GM18498 (cell line): ENCODE data around the gene LBR.

Source experiments
- ATAC-seq: cut with Tn5 transposase; IDR thresholded peaks from one replicate; pipeline ENCODE4 v1.9.1; 2021; ENCODE audit warnings: mild to moderate bottlenecking, moderate library complexity; ENCODE audit not compliant: unreplicated experiment

The LBR gene

DNA sequence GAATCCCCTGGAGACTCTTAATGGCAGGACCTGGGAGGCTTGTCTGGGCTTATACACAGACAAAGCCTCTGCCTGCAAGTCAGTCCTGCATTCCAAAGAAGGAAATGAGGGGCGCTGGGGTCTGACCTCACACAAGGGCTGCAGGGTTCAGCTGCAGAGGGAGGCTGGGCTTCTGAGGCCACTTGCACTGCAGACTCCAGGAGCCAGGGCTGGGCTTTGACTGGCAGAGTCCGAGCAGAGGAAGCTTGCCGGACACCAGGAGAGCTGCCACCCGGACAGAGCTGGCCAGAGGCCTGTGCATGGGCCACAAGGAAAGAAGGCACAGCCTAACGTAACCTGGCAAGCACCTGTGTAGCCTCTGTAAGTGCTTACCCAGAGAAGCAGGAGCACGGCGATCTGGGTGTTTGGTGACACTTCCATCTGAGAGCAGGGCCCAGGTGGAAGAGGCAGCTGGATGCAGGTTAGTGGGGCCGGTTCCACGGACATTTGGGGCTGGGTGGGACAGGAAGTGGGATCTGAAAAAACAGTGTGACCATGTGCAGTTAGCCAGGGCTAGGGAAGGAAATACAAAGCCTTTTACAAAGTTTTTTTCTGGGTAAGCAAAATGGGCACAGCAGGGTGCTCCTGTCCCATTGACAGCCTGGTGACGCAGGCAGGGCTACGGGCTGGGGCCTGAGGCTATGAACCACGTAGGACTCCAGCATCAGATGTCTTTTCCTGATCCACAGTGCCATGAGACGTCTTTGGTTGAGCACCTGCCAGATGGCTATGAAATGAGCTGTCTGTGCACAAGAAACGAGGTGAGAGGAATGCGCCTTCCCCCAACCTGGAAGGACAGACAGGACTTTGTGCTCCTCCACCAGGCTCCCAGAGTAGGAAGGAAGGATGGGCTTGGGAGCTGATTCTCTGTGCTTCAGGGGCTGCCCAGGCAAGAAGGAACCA, 37.3 kb upstream of the LBR start:
- ATAC-seq: no peak

DNA sequence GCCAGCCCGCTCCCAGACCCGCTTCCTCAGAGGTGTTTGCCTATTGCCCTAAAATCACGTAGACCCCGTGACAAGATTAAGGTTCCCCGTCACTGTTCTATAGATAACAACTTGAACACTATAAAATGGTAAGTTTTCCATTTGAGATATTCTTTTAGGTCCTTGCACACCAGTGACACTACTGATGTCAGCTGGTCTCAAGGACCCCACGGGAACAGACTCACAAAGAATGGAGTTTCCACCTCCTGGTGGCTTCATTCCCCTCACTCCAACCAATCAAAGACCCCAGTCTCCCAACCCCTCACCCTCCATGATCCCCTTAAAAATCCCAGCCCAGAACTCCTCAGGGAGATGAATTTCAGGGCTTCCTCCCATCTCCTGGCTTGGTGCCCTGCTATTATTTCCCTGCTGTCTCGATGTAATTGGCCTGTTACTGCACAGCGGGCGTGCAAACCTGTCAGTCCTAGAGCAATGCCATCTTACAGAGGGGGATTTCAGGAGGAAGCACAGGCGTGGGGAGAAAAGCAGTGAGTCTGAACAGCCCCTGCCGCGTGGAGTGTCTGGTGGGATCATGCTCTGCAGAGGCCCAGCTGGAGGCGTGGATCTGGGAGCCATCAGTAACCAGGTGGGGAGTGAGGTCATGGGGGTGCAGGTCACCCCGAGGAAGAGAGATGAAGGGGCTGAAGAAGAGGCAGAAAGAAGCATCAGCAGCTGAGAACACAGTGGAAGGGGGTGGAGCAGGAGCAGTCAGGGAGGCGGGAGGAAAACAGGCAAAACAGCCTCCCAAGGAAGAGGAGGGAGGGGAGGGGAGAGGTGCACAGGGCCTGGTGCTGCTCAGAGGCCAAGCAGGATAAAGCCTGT, 35.1 kb upstream of the LBR start:
- ATAC-seq: no peak

- no peak for ATAC-seq
Measured at GRCh38 chr1:225462429-225462713, 34.5 kb upstream of the LBR start.

GRCh38 chr1:225461533-225462428, 33.9 kb upstream of the LBR start:
- ATAC-seq: no peak

DNA sequence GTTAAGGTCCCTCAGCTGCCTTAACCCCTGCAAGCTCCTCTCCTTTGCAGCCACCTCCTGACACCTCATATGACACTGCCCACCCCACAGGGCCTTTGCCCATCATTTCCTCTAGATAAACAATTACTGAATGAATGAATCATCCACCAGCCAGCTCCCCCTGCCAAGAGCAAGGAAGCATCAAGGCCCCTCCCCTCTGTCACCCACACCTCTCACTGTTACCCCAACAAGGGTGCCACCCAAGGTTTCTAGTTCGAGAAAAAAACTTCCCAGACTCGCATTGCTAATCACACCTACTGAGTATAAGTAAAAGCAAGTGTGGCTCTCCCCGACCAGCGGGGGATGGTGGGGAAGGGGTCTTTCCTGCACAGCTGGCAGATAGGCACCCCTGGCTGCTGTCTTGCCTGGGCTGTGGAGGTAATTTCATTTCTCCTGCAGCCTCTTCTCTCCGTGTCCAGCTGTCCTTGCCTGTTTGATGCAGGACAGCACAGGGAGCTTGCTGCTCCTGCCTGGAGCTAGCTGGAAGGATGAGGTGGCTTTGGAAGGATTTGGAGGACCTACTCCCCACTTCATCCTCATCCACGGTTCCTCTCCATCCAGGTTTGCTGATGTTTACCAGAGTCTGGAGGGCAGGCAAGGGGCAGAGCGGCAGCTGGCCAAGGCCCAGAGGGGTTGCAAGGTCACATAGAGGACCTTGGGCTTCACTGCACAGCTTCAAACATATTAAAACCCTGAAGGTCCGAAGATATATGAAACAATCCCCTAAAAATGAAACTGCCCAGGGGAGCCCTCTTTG, 33.1 kb upstream of the LBR start:
- ATAC-seq: no peak

GRCh38 chr1:225460021-225460736, 32.3 kb upstream of the LBR start:
- no peak for ATAC-seq

GRCh38 chr1:225458222-225458631, 30.4 kb upstream of the LBR start:
- no peak for ATAC-seq

DNA sequence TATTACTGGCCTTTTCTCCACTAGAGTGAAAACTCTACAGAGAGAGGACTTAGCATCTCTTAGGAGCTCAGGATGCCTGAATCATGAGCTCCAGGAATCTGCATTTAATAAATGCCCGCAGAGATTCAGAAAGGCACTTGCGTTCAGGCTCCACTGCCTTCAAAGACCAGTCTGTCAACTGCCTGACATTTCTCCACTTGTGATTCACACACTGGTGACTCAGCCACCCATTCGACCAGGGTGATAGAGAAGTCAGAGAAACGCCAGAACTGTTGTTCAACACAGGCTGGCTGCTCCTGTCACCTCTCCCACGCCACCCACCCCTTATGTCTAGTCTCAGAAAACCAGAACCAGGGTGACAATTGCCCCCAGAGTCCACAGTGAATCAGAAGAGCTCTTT, 26.9 kb upstream of the LBR start:
- no peak for ATAC-seq

DNA sequence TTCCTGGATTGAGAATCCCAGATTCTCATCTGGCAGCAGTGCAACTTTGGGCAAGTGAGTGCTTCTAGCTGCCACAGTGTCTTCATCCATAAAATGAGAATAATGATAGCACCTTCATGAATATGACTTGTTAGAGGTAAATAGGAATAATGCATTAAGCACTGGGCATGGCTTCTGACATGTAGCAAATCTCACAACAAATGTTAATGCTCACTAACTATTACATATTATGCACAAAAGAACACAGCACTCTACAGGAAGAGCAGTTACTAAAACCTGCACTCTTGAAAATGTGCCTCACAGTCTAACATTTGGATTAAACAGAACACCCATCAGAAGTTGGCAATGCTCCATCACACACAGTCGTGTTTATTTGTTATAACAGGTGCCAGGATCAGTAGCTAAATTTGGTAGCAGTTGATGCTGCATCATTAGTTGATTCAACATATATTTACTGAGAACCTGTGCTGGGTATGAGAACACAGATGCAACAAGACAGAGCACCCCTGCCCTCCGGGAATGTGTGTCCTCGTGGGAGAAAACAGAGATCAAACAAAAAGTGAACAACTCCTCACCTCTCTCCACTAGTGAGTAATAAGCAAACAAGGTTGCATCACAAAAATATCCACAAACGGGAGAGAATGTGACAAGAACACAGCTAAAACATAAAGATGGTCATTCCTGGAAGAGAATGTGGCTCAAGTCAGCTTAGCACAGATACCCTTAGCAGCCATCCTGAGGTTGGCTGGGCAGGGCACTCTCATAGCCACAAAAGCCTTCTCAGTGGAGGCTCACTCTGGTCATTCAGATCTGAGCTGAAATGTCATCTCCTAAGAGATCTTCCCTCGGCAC, 26.2 kb upstream of the LBR start:
- no peak for ATAC-seq

DNA sequence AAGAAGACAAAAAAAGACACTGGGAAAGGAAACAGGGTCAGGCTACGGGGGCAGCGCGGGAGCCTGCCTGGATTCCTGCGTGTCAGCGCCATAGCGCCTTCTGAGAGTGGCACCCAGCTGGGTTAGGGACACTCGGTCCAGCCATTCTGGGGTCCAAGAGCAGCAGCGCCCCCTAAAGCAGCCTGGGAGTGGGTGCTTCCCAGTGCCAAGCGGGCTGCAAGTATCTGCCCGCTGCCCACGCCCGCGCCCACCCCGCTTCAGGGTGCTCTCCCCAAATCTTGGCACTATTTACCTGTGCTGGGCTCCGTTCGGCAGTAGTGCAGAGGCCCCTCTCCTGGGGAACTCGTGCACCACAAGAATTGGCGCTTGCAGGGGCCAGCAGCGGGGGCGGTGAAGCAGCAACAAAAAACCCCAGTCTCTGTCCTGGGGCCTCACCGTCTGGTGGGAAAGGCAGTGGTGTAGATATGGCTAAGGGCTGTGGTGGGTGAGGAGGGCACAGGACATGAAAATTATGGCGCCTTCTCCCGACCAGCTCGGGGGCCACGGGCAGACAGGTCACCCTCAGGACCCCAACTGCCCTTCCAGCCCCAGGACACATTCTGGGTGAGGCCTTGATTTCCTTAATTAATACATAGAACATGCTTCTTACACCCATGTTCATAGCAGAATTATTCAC, 24.1 kb upstream of the LBR start:
- ATAC-seq: no peak

DNA sequence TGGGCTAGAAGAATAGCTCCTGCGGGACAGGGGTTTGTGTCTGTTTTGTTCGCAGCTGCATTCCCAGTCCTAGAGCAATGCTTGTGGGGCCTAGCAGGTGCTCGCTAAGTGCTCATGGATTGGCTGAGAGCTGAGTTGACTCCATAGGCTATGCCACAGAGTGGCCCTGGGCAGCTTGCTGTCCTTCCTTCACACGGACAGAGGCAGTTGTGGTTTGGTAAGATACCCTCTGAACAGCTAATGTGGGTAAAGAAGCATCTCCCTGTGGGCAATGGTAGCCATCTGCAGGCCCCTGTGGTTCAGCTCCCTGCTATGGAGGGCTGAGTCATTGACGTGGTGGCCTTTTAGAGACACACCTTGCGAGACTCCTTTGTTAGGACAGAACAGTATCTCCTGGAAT, 23.5 kb upstream of the LBR start:
- ATAC-seq: no peak

DNA sequence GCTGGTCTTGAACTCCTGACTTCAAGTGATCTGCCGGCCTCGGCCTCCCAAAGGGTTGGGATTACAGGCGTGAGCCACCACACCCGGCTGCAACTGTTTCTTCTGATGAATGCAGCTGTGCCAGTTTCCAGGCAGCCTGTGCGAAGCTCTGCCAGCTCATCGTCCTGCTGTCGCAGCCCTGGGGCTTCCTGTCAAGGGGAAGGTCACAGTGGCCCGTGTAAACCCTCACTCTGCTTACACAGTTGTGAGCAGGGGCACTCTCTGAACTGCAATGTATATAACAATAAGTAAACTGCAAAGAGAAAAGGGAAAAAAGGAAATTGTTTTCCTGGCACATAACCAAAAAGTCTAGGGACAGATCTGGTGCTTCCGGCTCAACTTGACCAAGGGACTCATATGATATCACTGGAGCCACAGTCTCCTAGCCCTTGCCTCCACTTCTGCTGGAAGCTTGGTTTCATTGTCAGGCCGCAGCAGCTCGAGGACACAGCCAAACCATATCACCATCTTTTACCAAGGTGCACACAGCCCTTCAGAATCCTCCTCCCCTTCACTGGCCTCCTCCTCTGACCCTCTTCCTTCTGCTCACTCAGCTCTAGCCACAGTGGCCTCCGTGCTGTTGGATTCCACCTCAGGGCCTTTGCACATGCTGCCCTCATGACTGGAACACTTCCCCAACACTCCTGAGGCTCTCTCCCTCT, 22.8 kb upstream of the LBR start:
- no peak for ATAC-seq

- ATAC-seq: no peak
Measured at GRCh38 chr1:225449774-225450173, 21.9 kb upstream of the LBR start.

- no peak for ATAC-seq
Measured at GRCh38 chr1:225449261-225449660, 21.4 kb upstream of the LBR start.

GRCh38 chr1:225448146-225448805, 20.4 kb upstream of the LBR start:
- no peak for ATAC-seq

GRCh38 chr1:225447650-225448089, 19.8 kb upstream of the LBR start:
- ATAC-seq: no peak
